Naive B cell (primary cell): Measurements from ENCODE around the gene SYCP2L. TPM values are rescaled to one million over a fixed set of nuclear protein-coding genes. Genes with fewer than 3 reads are reported as not detected.
A peak's percentile ranks its signal among the peaks of the same experiment; 100 is the strongest.
"Not testable (repeated sequence)": the region's sequence is repeated elsewhere in the genome, so short reads cannot be mapped to it uniquely, and the experiment has no call there.

ENCODE experiments used
- ATAC-seq, 2 donors: fragments of 150-1000 bp; cut with Tn5 transposase; 2 replicates each; pipeline ENCODE4 v1.10.0; 2021; ENCODE audit warnings: low read depth in 2 of 2, mild to moderate bottlenecking in 2 of 2, moderate library complexity in 2 of 2
- DNase-seq: peaks from one replicate; pipeline ENCODE4 v3.0.0; 2022
- H3K27ac Mint-ChIP-seq, 6 donors: one replicate each; pipeline ENCODE4 v1.8.0; 2020 to 2022; ENCODE audit warnings: mild to moderate bottlenecking in 6 of 6, mixed read lengths in 6 of 6, moderate library complexity in 5 of 6, inconsistent platforms in 2 of 6
- H3K27me3 Mint-ChIP-seq, 3 donors: one replicate each; pipeline ENCODE4 v1.8.0; 2021 to 2022; ENCODE audit warnings: mixed read lengths in 3 of 3, mild to moderate bottlenecking in 1 of 3
- H3K36me3 Mint-ChIP-seq, 2 donors: one replicate each; pipeline ENCODE4 v1.8.0; 2020 to 2022; ENCODE audit warnings: mixed read lengths in 2 of 2, inconsistent platforms in 1 of 2, mild to moderate bottlenecking in 1 of 2
- H3K4me1 Mint-ChIP-seq, 3 donors: one replicate each; pipeline ENCODE4 v1.8.0; 2020 to 2022; ENCODE audit warnings: mixed read lengths in 3 of 3, inconsistent platforms in 1 of 3, mild to moderate bottlenecking in 1 of 3, moderate library complexity in 1 of 3
- H3K4me3 Mint-ChIP-seq, 8 donors: one replicate each; pipeline ENCODE4 v1.8.0; 2020 to 2022; ENCODE audit warnings: mild to moderate bottlenecking in 8 of 8, mixed read lengths in 8 of 8, moderate library complexity in 8 of 8, inconsistent platforms in 2 of 8
- H3K9me3 Mint-ChIP-seq, 7 donors: one replicate each; pipeline ENCODE4 v1.8.0; 2020 to 2022; ENCODE audit warnings: mixed read lengths in 7 of 7, mild to moderate bottlenecking in 5 of 7, inconsistent platforms in 2 of 7, moderate library complexity in 1 of 7
- polyA plus RNA-seq, 6 donors: library from polyadenylated mRNA; unstranded; fragments of 300-500 nt; fragmentation: Illumina TruSeq; gene quantifications; one replicate each; pipeline ENCODE4 v1.2.3, GENCODE V29; 2021; ENCODE audit warnings: low read depth in 6 of 6

SYCP2L gene
- polyA plus RNA-seq, 6 donors from 2014 or later = not detected

- ATAC-seq (no peak), DNase-seq (no peak)
- Mint-ChIP-seq H3K36me3 (peaks cover 8 to 10% of the 10 kb centered on the region in 2 donors), H3K9me3 (peaks cover 5 to 23% (median 13%) of the 10 kb centered on the region in 7 donors), H3K4me3 (no peak overlapping the region), H3K27ac (no peak overlapping the region), H3K27me3 (peaks cover 8 to 26% (median 11%) of the 10 kb centered on the region in 3 donors), H3K4me1 (no peaks in the 10 kb centered on the region)
Measured at GRCh38 chr6:10970731-10971130, 83.9 kb downstream of the SYCP2L start.

- no peaks in the 10 kb centered on the region for H3K4me1 Mint-ChIP-seq
- DNase-seq (no peak), ATAC-seq (no peak)
- peaks cover 8 to 26% (median 11%) of the 10 kb centered on the region in 3 donors for H3K27me3 Mint-ChIP-seq
- H3K36me3 Mint-ChIP-seq = peaks cover 4 to 8% of the 10 kb centered on the region in 2 donors
- H3K27ac Mint-ChIP-seq = no peak overlapping the region
- H3K9me3 Mint-ChIP-seq = peaks cover 5 to 10% (median 7%) of the 10 kb centered on the region in 7 donors
- no peak overlapping the region for H3K4me3 Mint-ChIP-seq
Measured at GRCh38 chr6:10972196-10972595, 85.3 kb downstream of the SYCP2L start.

- DNase-seq = no peak
- no peak overlapping the region for H3K27ac Mint-ChIP-seq
- no peaks in the 10 kb centered on the region for H3K4me1 Mint-ChIP-seq
- ATAC-seq = no peak
- H3K4me3 Mint-ChIP-seq = no peak overlapping the region
- H3K27me3 Mint-ChIP-seq = peaks cover 0 to 6% (median 0%) of the 10 kb centered on the region in 3 donors
- H3K36me3 Mint-ChIP-seq = peaks cover 0 to 5% of the 10 kb centered on the region in 2 donors
- H3K9me3 Mint-ChIP-seq = peaks cover 0 to 6% (median 0%) of the 10 kb centered on the region in 7 donors
Measured at GRCh38 chr6:10976571-10976970, 89.7 kb downstream of the SYCP2L start.

GRCh38 chr6:10977231-10977968 is 90.5 kb downstream of the SYCP2L start:
- Mint-ChIP-seq H3K4me1 (no peaks in the 10 kb centered on the region), H3K27me3 (peaks cover 0 to 6% (median 0%) of the 10 kb centered on the region in 3 donors), H3K36me3 (peaks cover 0 to 5% of the 10 kb centered on the region in 2 donors), H3K4me3 (no peak overlapping the region), H3K27ac (no peak overlapping the region), H3K9me3 (peaks cover 0 to 6% (median 0%) of the 10 kb centered on the region in 7 donors)
- DNase-seq = no peak
- ATAC-seq = no peak

GRCh38 chr6:10979603-10980002 is 92.8 kb downstream of the SYCP2L start:
- Mint-ChIP-seq H3K4me3 (no peak overlapping the region), H3K36me3 (peaks cover 0 to 5% of the 10 kb centered on the region in 2 donors), H3K4me1 (no peaks in the 10 kb centered on the region), H3K27me3 (peaks cover 0 to 6% (median 0%) of the 10 kb centered on the region in 3 donors), H3K9me3 (peaks cover 0 to 6% (median 1%) of the 10 kb centered on the region in 7 donors), H3K27ac (no peak overlapping the region)
- DNase-seq = no peak
- ATAC-seq = no peak

GRCh38 chr6:10981409-10981808 is 94.6 kb downstream of the SYCP2L start:
- ATAC-seq (no peak), DNase-seq (no peak)
- peaks cover 0 to 6% (median 0%) of the 10 kb centered on the region in 3 donors for H3K27me3 Mint-ChIP-seq
- H3K36me3 Mint-ChIP-seq = peaks cover 0 to 5% of the 10 kb centered on the region in 2 donors
- no peak overlapping the region for H3K4me3 Mint-ChIP-seq
- no peak overlapping the region for H3K27ac Mint-ChIP-seq
- peaks cover 0 to 11% (median 4%) of the 10 kb centered on the region in 7 donors for H3K9me3 Mint-ChIP-seq
- H3K4me1 Mint-ChIP-seq = no peaks in the 10 kb centered on the region

- not testable (repeated sequence) for H3K4me3 Mint-ChIP-seq, H3K27ac Mint-ChIP-seq, H3K36me3 Mint-ChIP-seq, ATAC-seq, H3K27me3 Mint-ChIP-seq, DNase-seq, H3K4me1 Mint-ChIP-seq, H3K9me3 Mint-ChIP-seq
Measured at GRCh38 chr6:10984959-10985358, 98.1 kb downstream of the SYCP2L start.

- DNase-seq (no peak), ATAC-seq (no peak)
- H3K4me1 Mint-ChIP-seq = no peaks in the 10 kb centered on the region
Measured at GRCh38 chr6:10989587-10989986, 102.7 kb downstream of the SYCP2L start.

GRCh38 chr6:10991115-10991514 is 104.3 kb downstream of the SYCP2L start:
- ATAC-seq = no peak
- H3K9me3 Mint-ChIP-seq = peaks cover 0 to 3% (median 0%) of the 10 kb centered on the region in 7 donors

More at GRCh38 chr6:10989587-10989986, 102.7 kb downstream of the SYCP2L start:
- Mint-ChIP-seq H3K27me3 (peaks cover 0 to 6% (median 3%) of the 10 kb centered on the region in 3 donors), H3K4me3 (no peak overlapping the region), H3K9me3 (peaks cover 0 to 7% (median 2%) of the 10 kb centered on the region in 7 donors), H3K36me3 (no peaks in the 10 kb centered on the region), H3K27ac (no peak overlapping the region)

GRCh38 chr6:10993896-10994295 is 107.0 kb downstream of the SYCP2L start:
- Mint-ChIP-seq H3K27me3 (no peaks in the 10 kb centered on the region), H3K36me3 (no peaks in the 10 kb centered on the region), H3K27ac (no peak overlapping the region), H3K4me3 (no peak overlapping the region), H3K9me3 (no peaks in the 10 kb centered on the region), H3K4me1 (no peaks in the 10 kb centered on the region)
- DNase-seq (no peak), ATAC-seq (no peak)

More at GRCh38 chr6:10991115-10991514, 104.3 kb downstream of the SYCP2L start:
- no peak for DNase-seq
- Mint-ChIP-seq H3K36me3 (no peaks in the 10 kb centered on the region), H3K4me3 (no peak overlapping the region), H3K4me1 (no peaks in the 10 kb centered on the region), H3K27me3 (peaks cover 0 to 6% (median 3%) of the 10 kb centered on the region in 3 donors), H3K27ac (no peak overlapping the region)

- H3K9me3 Mint-ChIP-seq = no peaks in the 10 kb centered on the region
- no peak for DNase-seq
- H3K4me3 Mint-ChIP-seq = no peak overlapping the region
- H3K27ac Mint-ChIP-seq = no peak overlapping the region
- no peak for ATAC-seq
- no peaks in the 10 kb centered on the region for H3K36me3 Mint-ChIP-seq
- H3K27me3 Mint-ChIP-seq = no peaks in the 10 kb centered on the region
- no peaks in the 10 kb centered on the region for H3K4me1 Mint-ChIP-seq
Measured at GRCh38 chr6:10995114-10995707, 108.4 kb downstream of the SYCP2L start.

GRCh38 chr6:10999994-11000393 is 113.1 kb downstream of the SYCP2L start:
- Mint-ChIP-seq H3K36me3 (no peaks in the 10 kb centered on the region), H3K4me1 (no peaks in the 10 kb centered on the region), H3K9me3 (no peaks in the 10 kb centered on the region)

GRCh38 chr6:11002176-11002575 is 115.3 kb downstream of the SYCP2L start:
- H3K4me3 Mint-ChIP-seq = no peak overlapping the region
- DNase-seq (no peak), ATAC-seq (no peak)
- H3K27ac Mint-ChIP-seq = no peak overlapping the region
- no peaks in the 10 kb centered on the region for H3K4me1 Mint-ChIP-seq
- no peaks in the 10 kb centered on the region for H3K9me3 Mint-ChIP-seq
- no peaks in the 10 kb centered on the region for H3K36me3 Mint-ChIP-seq
- no peaks in the 10 kb centered on the region for H3K27me3 Mint-ChIP-seq

More at GRCh38 chr6:10999994-11000393, 113.1 kb downstream of the SYCP2L start:
- no peak for ATAC-seq
- no peak overlapping the region for H3K4me3 Mint-ChIP-seq
- DNase-seq = no peak
- H3K27me3 Mint-ChIP-seq = no peaks in the 10 kb centered on the region
- peak overlapping the region in 1 of 6 donors; percentile 2 for H3K27ac Mint-ChIP-seq

GRCh38 chr6:11003297-11003696 is 116.4 kb downstream of the SYCP2L start:
- not testable (repeated sequence) for H3K27ac Mint-ChIP-seq, H3K9me3 Mint-ChIP-seq, H3K36me3 Mint-ChIP-seq, H3K27me3 Mint-ChIP-seq, H3K4me1 Mint-ChIP-seq, DNase-seq, ATAC-seq, H3K4me3 Mint-ChIP-seq
